ENCODE data around the gene TEAD1.

DNA sequence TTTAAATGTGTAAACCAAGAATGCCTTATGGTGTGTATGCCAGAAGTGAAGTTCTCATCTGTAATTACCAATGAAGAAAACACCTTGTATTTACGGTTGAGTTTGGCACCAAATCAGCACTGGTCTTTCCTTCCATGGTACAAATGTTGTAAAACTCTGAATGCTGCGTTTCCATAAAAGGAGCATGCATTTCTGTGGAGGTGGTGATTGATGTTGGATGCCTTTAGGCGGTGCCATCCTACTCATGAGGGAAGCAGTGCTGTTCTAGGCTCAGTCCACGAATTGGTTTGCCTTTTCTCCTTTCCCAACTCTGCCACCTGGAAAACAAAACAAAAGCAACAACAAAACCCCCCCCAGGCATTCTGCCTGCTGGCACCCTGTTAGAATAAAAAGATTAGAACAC is 124.4 kb downstream of the TEAD1 start:
- TF ChIP-seq EZH2 (IDR thresholded peaks at IDR 0.05; ENCODE audit: borderline replicate concordance, insufficient read depth, low read length, poor library complexity, severe bottlenecking) (no peak), POLR2AphosphoS5 (IDR thresholded peaks at IDR 0.05) (no peak), EP300 (conservative IDR thresholded peaks at IDR 0.05; ENCODE audit: poor library complexity, severe bottlenecking) (no peak), RAD21 (conservative IDR thresholded peaks at IDR 0.05) (no peak), MXI1 (conservative IDR thresholded peaks at IDR 0.05; ENCODE audit: poor library complexity, severe bottlenecking) (no peak), TAF1 (IDR thresholded peaks at IDR 0.05; ENCODE audit: low read depth) (no peak), SMC3 (conservative IDR thresholded peaks at IDR 0.05; ENCODE audit: poor library complexity) (no peak)
- TF ChIP-seq, protein P1, sequence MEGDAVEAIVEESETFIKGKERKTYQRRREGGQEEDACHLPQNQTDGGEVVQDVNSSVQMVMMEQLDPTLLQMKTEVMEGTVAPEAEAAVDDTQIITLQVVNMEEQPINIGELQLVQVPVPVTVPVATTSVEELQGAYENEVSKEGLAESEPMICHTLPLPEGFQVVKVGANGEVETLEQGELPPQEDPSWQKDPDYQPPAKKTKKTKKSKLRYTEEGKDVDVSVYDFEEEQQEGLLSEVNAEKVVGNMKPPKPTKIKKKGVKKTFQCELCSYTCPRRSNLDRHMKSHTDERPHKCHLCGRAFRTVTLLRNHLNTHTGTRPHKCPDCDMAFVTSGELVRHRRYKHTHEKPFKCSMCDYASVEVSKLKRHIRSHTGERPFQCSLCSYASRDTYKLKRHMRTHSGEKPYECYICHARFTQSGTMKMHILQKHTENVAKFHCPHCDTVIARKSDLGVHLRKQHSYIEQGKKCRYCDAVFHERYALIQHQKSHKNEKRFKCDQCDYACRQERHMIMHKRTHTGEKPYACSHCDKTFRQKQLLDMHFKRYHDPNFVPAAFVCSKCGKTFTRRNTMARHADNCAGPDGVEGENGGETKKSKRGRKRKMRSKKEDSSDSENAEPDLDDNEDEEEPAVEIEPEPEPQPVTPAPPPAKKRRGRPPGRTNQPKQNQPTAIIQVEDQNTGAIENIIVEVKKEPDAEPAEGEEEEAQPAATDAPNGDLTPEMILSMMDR (IDR thresholded peaks at IDR 0.05; ENCODE audit: poor library complexity, severe bottlenecking) = no peak
- TF ChIP-seq, protein P2, sequence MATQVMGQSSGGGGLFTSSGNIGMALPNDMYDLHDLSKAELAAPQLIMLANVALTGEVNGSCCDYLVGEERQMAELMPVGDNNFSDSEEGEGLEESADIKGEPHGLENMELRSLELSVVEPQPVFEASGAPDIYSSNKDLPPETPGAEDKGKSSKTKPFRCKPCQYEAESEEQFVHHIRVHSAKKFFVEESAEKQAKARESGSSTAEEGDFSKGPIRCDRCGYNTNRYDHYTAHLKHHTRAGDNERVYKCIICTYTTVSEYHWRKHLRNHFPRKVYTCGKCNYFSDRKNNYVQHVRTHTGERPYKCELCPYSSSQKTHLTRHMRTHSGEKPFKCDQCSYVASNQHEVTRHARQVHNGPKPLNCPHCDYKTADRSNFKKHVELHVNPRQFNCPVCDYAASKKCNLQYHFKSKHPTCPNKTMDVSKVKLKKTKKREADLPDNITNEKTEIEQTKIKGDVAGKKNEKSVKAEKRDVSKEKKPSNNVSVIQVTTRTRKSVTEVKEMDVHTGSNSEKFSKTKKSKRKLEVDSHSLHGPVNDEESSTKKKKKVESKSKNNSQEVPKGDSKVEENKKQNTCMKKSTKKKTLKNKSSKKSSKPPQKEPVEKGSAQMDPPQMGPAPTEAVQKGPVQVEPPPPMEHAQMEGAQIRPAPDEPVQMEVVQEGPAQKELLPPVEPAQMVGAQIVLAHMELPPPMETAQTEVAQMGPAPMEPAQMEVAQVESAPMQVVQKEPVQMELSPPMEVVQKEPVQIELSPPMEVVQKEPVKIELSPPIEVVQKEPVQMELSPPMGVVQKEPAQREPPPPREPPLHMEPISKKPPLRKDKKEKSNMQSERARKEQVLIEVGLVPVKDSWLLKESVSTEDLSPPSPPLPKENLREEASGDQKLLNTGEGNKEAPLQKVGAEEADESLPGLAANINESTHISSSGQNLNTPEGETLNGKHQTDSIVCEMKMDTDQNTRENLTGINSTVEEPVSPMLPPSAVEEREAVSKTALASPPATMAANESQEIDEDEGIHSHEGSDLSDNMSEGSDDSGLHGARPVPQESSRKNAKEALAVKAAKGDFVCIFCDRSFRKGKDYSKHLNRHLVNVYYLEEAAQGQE (IDR thresholded peaks at IDR 0.05; ENCODE audit: borderline replicate concordance) = no peak

Data from neural cell (in vitro differentiated cells).